Activated CD4-positive, alpha-beta memory T cell treated with anti-CD3 and anti-CD28 coated beads, Interleukin-2, amount 10 ng/mL, durations not matched to agents 7 days and 5 days (primary cell): Measurements from ENCODE around the gene DEFB132. TPM values are rescaled to one million over a fixed set of nuclear protein-coding genes. Genes with fewer than 3 reads are reported as not detected.

ENCODE experiments used
- CTCF ChIA-PET: fragments of 350-600 bp; sonication (Branson Sonifier 250); formaldehyde crosslinking; loops from one replicate; lab custom pipeline; 2021; ENCODE audit warnings: antibody characterized with exemption, inconsistent platforms; lab: Charles Lee
- POLR2A ChIA-PET: fragments of 350-600 bp; sonication (Branson Sonifier 250); formaldehyde crosslinking; loops from one replicate; lab custom pipeline; 2021; ENCODE audit warnings: antibody characterized with exemption; lab: Charles Lee
- DNase-seq: peaks from one replicate; pipeline ENCODE4 v3.0.0-alpha.2; 2020
- H3K27ac Mint-ChIP-seq: one replicate; pipeline ENCODE4 v1.8.0; 2021; ENCODE audit warnings: mild to moderate bottlenecking, mixed read lengths
- H3K27me3 Mint-ChIP-seq: one replicate; pipeline ENCODE4 v1.8.0; 2021; ENCODE audit warnings: mixed read lengths
- H3K36me3 Mint-ChIP-seq: one replicate; pipeline ENCODE4 v1.8.0; 2021; ENCODE audit warnings: low read depth, mixed read lengths
- H3K4me1 Mint-ChIP-seq: one replicate; pipeline ENCODE4 v1.8.0; 2021; ENCODE audit warnings: mixed read lengths
- H3K4me3 Mint-ChIP-seq: one replicate; pipeline ENCODE4 v1.8.0; 2021; ENCODE audit warnings: mild to moderate bottlenecking, mixed read lengths
- H3K9me3 Mint-ChIP-seq: one replicate; pipeline ENCODE4 v1.8.0; 2021; ENCODE audit warnings: mixed read lengths
- total RNA-seq, 2 experiments: library from RNA; stranded (reverse); gene quantifications; one replicate each; pipeline ENCODE4 v1.2.3, GENCODE V29; 2021

Gene DEFB132
- total RNA-seq, 2 experiments from 2014 or later, result not detected

DNA sequence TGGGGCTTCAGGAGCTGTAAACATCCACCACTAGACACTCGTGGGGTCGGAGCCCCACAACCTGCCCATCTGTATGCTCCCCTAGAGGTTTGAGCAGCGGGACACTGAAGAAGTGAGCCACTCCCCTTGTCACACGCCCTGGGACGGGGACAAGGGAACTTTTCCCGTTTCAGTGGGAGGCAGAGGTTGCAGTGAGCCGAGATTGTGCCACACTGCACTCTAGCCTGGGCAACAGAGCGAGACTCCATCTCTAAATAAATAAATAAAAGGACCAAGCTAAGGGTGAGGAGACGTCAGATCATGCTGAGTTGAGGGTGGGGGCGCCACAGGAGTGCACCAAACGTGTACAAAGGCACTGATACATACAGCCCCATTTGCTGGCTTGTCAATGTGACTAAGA lies 48.2 kb downstream of the DEFB132 start:
- H3K27ac Mint-ChIP-seq, result no peak overlapping the region
- peaks cover 16% of the 10 kb centered on the region for H3K4me1 Mint-ChIP-seq
- POLR2A ChIA-PET, result no interaction called here
- no peaks in the 10 kb centered on the region for H3K9me3 Mint-ChIP-seq
- CTCF ChIA-PET, result no interaction called here
- DNase-seq, result no peak
- peaks cover 5% of the 10 kb centered on the region for H3K36me3 Mint-ChIP-seq
- H3K27me3 Mint-ChIP-seq, result no peaks in the 10 kb centered on the region
- no peak overlapping the region for H3K4me3 Mint-ChIP-seq

DNA sequence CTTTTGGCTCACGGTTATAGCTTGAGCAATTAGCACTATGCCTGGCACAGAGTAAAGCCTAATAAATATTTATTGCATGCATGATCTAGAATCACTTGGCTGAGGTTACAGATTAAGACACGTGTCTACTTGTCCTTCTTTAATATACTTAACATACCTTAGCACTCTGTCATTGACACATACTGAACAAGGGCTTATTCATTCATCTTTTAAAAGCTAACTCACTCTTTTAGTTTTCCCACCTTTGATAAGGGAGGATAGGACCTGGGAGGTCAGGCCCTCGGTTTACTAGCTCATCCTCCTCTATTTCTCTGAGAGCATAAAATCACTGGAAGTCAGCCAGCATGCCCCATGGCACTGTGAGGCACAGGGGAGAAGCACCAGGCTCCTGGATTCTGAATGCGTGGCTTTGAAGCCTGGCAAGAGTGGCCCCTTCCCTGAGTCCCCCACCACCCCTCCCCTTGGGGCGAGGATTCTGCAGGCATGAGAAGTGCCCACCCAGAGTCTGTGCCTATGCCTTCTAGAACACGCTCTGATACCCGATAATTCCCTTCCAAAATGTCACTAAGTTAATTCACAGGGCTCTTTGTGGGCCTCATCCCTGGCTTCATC lies 51.0 kb downstream of the DEFB132 start:
- Mint-ChIP-seq H3K4me1 (peaks cover 13% of the 10 kb centered on the region), H3K27ac (no peak overlapping the region), H3K36me3 (no peaks in the 10 kb centered on the region), H3K27me3 (peaks cover 2% of the 10 kb centered on the region), H3K4me3 (no peak overlapping the region), H3K9me3 (no peaks in the 10 kb centered on the region)
- ChIA-PET POLR2A (interaction anchor here (1.1 to 3.2 kb wide), 2 partner anchors 10 to 12 kb away, joined by 3 to 15 read pairs; partner anchors contain the start of gene ZCCHC3), CTCF (no interaction called here)
- no peak for DNase-seq

DNA sequence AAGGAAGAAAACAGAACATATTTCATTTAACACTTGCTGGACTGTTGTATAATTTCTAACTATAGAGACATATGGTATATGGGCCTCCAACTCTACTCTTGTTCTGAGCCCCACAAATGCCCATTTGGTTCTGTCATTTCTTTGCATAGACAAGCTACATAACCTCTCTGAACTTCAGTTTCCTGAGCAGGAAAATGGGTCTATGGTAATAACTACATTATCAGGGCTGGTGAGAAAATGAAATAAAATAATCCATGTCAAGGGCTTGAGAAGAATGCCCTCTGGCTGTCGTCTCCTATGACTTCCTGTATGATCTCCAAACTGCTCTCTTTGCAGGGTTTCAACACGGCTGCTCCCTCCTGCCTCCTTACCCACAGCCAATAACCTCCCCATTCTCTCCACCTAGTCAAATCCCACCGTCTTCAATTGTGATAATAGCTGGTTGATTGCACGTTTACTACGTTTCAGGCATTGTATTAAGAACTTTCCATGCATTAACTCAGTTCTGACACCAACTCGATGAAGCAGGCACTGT lies 51.8 kb downstream of the DEFB132 start:
- peaks cover 2% of the 10 kb centered on the region for H3K27me3 Mint-ChIP-seq
- H3K36me3 Mint-ChIP-seq, result no peaks in the 10 kb centered on the region
- no peak for DNase-seq
- ChIA-PET POLR2A (interaction anchor here (1.4 to 3.2 kb wide), 3 partner anchors 11 to 15 kb away, joined by 5 to 15 read pairs (median 7); no protein-coding TSS in a partner anchor), CTCF (interaction anchor here (1.3 kb wide), 1 partner anchor 8 kb away, joined by 3 read pairs; no protein-coding TSS in a partner anchor)
- peaks cover 13% of the 10 kb centered on the region for H3K4me1 Mint-ChIP-seq
- H3K9me3 Mint-ChIP-seq, result no peaks in the 10 kb centered on the region
- no peak overlapping the region for H3K27ac Mint-ChIP-seq
- no peak overlapping the region for H3K4me3 Mint-ChIP-seq

DNA sequence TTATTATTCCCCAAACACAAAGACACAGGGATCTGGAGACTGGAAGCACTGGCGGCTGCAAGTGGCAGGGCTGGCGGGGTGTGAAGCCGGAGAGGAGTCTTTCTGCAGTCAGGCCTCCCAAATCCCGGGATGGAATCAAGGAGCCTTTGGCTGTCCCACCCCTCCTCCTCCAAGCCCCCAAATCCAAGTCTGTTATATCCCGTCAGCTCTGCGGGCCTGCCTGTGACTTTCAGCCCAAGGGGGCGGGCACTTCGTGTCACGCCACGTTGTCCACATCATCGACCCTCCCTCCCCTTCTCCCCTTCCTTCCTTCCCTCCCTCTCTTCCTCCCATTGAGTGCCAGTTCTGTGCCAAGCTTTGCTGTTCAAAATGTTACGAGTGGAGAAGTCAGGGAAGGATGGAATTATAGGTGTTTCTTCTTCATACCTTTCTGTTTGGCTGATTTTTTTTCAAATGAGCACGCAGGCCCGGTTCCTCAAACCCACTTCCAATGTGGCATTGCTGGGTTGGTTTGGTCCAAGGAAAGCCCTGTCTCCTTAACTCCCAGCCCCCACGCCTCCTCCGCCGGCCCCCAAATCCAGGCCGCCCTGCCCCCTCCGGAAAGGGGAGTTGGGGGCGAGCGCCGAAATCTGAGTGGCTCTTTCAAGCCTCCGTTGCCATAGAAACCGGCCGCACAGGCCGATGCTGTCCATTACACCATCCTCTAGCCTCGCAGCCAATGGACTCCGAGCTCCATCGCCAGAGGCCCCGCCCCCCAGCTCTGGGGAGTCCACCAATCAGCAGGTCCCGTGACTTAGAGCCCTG lies 52.5 kb downstream of the DEFB132 start:
- Mint-ChIP-seq H3K36me3 (no peaks in the 10 kb centered on the region), H3K27me3 (peaks cover 2% of the 10 kb centered on the region), H3K27ac (no peak overlapping the region), H3K9me3 (no peaks in the 10 kb centered on the region), H3K4me3 (no peak overlapping the region), H3K4me1 (peaks cover 13% of the 10 kb centered on the region)
- CTCF ChIA-PET, result interaction anchor here (1.3 kb wide), 1 partner anchor 9 kb away, joined by 3 read pairs; no protein-coding TSS in a partner anchor
- peak; percentile 76 for DNase-seq
- POLR2A ChIA-PET, result interaction anchor here (0.8 to 3.2 kb wide), 4 partner anchors 10 to 14 kb away, joined by 3 to 15 read pairs (median 6); no protein-coding TSS in a partner anchor

DNA sequence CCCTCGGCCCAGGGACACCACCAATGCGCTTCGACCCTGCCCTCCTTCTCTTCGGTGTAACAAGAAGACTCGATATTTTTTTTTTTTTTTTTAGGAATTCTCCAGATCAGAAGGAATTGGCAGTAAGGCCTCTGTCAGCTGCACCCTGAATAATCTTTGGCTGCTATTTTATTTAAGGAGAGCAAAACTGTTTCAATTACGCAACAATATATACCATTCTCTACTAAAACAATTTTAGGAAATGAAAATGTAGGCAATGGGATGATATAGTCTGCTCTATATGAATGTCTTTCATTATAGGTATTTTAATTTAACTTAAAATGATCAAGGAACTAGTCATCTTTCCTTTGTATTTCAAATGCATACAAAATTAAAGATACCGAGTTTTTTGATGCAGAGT lies 53.1 kb downstream of the DEFB132 start:
- no peak overlapping the region for H3K27ac Mint-ChIP-seq
- H3K4me1 Mint-ChIP-seq, result peaks cover 13% of the 10 kb centered on the region
- POLR2A ChIA-PET, result interaction anchor here (0.8 to 1.8 kb wide), 3 partner anchors 11 to 14 kb away, joined by 3 to 7 read pairs (median 5); no protein-coding TSS in a partner anchor
- H3K27me3 Mint-ChIP-seq, result peaks cover 2% of the 10 kb centered on the region
- no peak for DNase-seq
- no peaks in the 10 kb centered on the region for H3K36me3 Mint-ChIP-seq
- CTCF ChIA-PET, result interaction anchor here (1.3 kb wide), 1 partner anchor 9 kb away, joined by 3 read pairs; no protein-coding TSS in a partner anchor
- H3K9me3 Mint-ChIP-seq, result no peaks in the 10 kb centered on the region
- H3K4me3 Mint-ChIP-seq, result no peak overlapping the region

Other genes starting within 250 kb of the DEFB132 start
- not detected for gene DEFB125, start 170.1 kb upstream of the DEFB132 start, total RNA-seq
- gene DEFB126, start 115.1 kb upstream of the DEFB132 start, total RNA-seq, result not detected
- not detected for gene DEFB127, start 100.3 kb upstream of the DEFB132 start, total RNA-seq
- not detected for gene DEFB128, start 68.0 kb upstream of the DEFB132 start, total RNA-seq
- gene DEFB129, start 30.5 kb upstream of the DEFB132 start, total RNA-seq, result not detected
- 1 to 10 TPM; 5.9 to 6.0 TPM for gene C20orf96, start 33.0 kb downstream of the DEFB132 start, total RNA-seq
- 10 to 100 TPM; 23.5 to 23.9 TPM for gene ZCCHC3, start 39.8 kb downstream of the DEFB132 start, total RNA-seq
- gene SOX12, start 67.8 kb downstream of the DEFB132 start, total RNA-seq, result 1 to 10 TPM; 2.9 to 3.2 TPM
- 1 to 10 TPM; 1.8 to 2.7 TPM for gene NRSN2, start 89.4 kb downstream of the DEFB132 start, total RNA-seq
- gene TRIB3, start 123.0 kb downstream of the DEFB132 start, total RNA-seq, result 10 to 100 TPM; 28.3 to 28.9 TPM
- gene RBCK1, start 150.6 kb downstream of the DEFB132 start, total RNA-seq, result 100 to 1,000 TPM; 133 to 146 TPM
- gene TBC1D20, start 204.8 kb downstream of the DEFB132 start, total RNA-seq, result 10 to 100 TPM; 27.0 to 28.1 TPM